Adrenal gland (tissue), 5 donors: ENCODE results near the gene NIFK.

Experiments
- CTCF ChIP-seq, 6 experiments: fragments of 450-650 bp in 4 of 6; fragments of 200-600 bp in 2 of 6; sonication (generic) in 1 of 6; IDR thresholded peaks; 1 replicate in 5 of 6; 2 replicates in 1 of 6; pipeline versions ENCODE4 v1.5.1 to v1.8.0; 2016 to 2021; ENCODE audit warnings: antibody characterized with exemption in 6 of 6, mild to moderate bottlenecking in 2 of 6, moderate library complexity in 1 of 6
- POLR2A ChIP-seq, 2 donors: fragments of 450-650 bp; IDR thresholded peaks; one replicate each; pipeline ENCODE4 v1.6.1; 2017; ENCODE audit warnings: antibody characterized with exemption in 2 of 2, mild to moderate bottlenecking in 2 of 2, moderate library complexity in 1 of 2
- donor health status: DM: no; HTN: no; CAD: no.

- no peak for TF ChIP-seq CTCF (IDR thresholded peaks at IDR 0.05)
- TF ChIP-seq POLR2A (IDR thresholded peaks at IDR 0.05), result no peak
These were observed 28.1 kb upstream of the NIFK start for GRCh38 chr2:121764681-121765228.
